ENCODE results near the gene TWF2.

TWF2 gene

DNA sequence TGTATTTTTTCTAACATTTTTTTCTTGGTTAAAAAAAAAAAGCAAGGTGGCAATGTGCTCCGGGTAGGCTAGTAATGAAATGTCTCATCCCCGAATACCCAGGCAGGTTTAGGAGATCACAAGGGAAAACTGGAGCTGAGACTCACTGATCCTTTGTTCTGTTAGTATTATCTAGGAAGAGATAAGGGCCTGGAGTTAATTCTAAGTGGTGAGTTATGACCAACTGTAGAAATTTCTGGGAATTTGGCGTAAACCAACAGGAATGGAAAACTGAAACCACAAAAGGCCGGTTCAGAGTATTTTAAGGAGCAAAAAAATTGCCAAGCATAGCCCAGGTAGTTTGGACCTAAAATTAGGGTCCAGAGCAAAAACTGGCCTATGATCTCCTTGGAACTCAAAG lies 19.0 kb upstream of the TWF2 start:
- no peak for DNase-seq (ENCODE audit: low read depth)

DNA sequence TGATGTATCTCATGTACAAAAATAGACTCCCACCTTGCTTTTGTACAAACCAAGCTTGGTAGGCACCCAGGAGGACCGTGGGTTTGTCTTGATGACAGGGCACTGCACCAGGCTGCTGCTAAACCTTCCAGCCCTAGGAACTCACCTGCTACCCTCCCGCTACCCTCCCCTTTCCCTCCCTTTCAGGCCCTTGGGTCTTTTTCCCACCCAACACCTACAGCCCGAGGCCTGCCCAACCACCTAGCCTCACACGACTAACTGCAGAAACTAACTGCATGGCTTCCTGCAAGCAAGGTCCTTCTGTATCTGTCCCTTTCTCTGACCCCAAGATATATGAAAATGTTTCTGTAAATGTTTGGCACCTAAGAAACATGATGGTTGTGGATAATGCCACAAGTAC lies 17.7 kb upstream of the TWF2 start:
- DNase-seq (ENCODE audit: low read depth) = no peak

DNA sequence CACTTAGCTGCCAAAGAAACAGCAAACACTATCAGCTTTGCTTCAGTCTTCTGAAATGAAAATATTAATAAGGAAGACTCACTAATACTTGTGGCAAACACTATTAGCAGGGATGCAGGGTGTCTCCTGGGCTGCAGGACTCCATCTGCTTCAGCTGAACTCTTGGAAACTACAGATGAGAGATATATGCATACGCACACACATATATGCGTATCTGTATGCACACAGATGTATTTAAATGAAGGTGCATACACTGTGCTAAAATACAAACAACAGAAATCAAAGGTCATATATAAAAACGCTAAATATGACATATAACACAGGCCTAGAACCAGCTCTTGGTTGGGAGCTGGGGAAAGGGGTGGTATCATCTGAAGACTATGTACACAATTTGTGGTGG lies 17.2 kb upstream of the TWF2 start:
- no peak for DNase-seq (ENCODE audit: low read depth)

DNA sequence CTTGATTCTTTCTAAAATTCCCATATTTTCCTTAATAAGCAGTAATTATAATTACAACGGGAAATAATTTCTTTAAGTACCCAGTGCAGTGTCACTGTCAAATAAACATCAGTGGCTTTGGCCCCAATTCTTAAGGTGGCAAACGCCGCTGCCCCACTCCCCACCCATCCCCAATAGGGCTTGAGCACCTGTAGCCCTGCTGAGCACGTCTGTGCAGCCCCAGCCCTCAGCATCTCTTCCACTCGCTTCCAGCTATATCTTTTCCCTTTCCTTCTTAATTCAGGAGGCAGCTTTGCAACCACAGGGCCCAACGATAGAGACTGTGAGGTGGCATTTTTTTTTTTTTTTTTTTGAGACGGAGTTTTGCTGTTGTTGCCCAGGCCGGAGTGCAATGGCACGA lies 15.7 kb upstream of the TWF2 start:
- no peak for DNase-seq (ENCODE audit: low read depth)

DNA sequence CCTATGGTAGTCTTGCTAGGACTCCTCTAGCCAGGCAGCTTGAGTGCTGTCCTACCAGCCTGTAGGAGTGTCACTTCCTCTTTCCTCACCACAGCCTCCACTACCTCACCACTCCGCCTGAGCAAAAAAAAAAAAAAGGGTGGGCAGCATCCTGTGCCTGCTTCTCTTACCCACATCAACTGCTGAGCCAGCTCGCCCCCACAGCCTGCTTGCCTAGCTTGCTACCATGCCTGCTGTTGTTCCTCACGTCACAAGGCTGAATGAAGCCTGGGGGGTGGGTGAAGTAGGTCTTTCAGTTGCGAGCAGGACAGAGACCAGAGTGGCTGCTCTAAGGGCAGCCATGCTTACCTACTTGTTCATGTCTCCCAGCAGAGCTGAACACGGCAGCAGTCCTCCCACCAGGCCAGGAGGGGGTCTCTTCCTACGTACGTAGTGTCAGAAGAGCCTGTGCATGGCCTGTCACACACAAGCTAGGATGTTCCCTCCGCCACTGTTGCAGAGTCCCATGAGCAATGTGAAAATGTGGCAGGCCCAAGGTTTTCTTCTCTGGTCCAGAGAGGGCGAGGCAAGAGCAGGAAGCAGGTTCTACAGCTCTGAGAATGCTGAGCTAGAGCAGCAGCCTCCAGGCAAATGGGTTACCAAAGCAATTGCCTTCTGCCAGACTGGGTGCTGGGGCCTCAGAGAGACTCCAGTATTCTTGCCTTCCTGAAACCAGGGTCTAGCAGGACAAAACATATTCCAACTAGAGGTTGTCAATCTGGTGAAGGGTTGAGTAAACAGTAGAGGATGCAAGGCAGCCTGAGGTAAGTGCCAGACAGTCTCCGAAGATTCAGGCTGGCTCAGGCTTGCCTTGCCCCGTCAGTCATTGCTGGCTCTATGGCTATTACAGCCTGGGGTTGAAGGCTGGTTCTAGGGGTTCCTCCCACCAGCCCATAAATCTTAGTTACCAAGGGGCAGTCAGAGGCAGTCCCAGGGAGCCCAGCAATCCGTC lies 14.7 kb upstream of the TWF2 start:
- DNase-seq (ENCODE audit: low read depth) = peak; percentile 62

DNA sequence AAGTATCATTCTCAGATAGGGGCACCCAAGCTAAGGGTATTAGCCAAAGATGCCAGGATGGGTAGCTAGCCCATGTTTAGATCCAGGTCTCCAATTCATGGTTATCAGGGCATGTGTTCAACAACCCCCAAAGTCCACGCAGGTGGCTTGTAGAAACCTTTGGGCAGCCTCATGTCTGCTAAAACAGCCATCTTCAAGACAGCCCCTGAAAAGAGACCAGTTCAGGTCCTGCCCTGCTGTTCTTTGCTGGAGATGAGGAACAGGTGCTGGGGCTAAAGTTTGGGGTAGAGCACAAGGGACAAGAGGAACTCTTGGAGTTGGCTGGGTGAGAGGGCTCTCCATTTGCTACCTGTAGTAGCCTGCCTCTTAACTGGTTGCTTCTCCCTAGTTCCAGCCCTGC lies 11.2 kb upstream of the TWF2 start:
- no peak for DNase-seq (ENCODE audit: low read depth)

DNA sequence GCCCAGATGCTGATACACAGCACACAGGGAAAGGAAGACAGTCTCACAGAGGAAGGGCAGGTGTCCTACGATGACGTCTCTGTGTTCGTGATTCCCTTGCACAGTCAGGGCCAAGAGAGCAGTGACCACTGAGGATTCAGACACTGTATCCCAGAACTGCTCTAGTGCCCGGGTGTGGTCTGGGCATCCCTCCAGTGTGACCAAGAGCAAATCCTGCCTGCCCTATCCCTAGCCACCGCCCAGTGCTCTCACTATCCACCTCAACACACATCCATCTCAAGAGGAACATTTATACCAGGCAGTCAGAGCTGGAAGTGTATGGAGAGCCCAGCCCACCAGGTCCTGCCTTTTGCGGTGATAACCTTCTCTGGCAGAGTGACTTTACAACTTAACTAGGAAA lies 10.7 kb upstream of the TWF2 start:
- DNase-seq (ENCODE audit: low read depth) = no peak

DNA sequence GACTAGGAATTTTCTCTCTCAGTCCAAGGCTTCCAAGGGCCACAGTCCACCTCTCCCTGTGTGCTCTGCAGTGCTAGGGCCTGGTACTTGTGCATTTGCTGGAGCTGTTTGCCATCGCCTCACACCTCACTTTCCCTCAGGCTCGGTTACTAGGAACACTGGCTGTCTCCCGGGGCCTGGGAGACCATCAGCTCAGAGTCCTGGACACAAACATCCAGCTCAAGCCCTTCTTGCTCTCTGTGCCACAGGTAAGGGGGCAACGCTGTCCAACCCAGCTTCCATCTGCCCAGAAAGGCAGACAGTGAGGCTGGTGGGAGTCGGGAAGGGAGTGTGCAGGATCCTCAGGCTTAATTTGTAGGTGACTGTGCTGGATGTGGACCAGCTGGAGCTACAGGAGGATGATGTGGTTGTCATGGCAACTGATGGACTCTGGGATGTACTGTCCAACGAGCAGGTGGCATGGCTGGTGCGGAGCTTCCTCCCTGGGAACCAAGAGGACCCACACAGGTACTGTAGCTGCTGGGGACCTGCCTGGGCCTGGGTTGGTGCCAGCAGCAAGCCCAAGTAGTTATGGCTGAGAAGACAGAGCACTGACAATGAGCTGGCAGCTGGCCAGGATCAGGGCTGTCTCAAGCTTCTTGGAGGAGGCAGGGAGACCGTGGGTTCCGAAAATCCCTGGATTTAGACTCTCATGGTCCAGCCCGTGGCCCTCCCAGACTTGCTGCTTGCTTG lies 10.0 kb upstream of the TWF2 start:
- DNase-seq (ENCODE audit: low read depth) = no peak

DNA sequence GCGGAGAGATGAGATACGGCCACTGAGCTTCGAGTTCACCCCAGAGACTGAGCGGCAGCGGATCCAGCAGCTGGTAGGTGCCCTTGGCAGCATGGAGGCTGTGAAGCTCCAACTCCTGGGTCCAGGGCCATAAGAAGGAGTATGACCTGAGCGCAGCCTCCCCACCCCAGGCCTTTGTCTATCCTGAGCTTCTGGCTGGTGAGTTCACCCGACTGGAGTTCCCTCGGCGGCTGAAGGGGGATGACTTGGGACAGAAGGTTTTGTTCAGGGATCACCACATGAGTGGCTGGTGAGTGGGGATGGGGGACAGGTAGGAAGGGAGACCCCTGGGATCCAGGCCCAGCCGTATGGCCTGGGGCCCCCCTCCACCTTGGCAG lies 9.2 kb upstream of the TWF2 start:
- no peak for DNase-seq (ENCODE audit: low read depth)

DNA sequence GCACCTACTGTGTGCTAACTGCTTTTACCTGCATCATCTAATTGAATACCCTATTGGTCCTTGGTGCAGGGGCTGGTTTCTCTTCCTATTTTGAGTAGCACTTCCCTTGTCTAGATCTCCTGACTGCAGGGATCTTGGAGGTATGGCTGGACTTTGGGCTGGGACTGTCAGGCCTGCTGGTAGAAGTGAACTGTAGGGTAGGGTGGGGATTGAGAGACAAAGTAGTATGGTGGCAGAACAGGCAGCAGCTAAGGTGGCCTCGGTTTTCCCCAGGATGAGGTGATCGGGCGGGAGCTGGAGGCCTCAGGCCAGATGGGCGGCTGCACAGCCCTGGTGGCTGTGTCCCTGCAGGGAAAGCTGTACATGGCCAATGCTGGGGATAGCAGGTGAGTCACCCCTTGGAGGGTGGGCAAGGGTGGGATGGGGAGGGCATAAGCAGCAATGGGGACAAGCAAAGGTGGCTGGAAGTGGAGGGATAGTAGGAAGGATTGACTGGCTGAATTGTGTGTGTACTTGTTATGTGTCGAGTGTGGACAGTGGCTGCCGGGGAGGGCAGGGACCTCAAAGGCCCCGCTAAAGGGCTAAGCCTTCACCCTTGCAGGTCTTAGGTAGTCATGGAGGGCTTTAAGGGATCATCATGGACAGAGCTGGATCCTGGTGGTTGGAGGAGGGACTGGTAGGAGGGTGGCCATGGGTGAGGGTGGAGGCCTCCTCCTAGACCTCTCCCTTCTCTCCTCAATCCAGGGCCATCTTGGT lies 8.6 kb upstream of the TWF2 start:
- no peak for DNase-seq (ENCODE audit: low read depth)

DNA sequence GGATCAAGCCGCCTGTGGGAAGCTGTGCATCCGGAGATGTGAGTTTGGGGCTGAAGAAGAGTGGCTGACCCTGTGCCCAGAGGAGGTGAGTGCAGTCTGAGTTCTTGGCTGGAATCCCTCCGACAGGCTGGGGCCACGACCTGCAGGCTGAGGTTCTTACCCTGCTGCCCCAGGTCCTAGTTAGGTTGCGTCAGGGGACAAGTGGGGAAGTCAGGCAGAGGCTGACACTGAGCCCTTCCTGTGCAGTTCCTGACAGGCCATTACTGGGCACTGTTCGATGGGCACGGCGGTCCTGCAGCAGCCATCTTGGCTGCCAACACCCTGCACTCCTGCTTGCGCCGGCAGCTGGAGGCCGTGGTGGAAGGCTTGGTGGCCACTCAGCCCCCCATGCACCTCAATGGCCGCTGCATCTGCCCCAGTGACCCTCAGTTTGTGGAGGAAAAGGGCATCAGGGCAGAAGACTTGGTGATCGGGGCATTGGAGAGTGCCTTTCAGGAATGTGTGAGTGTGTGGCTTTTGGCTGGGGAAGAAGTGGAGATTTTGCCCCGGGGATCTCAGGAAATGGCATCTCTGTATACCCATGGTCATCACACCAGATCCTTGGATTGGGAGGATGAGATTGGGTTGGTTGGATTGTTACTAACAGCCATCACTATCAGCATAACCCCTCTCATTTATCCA lies 7.9 kb upstream of the TWF2 start:
- DNase-seq (ENCODE audit: low read depth) = no peak

DNA sequence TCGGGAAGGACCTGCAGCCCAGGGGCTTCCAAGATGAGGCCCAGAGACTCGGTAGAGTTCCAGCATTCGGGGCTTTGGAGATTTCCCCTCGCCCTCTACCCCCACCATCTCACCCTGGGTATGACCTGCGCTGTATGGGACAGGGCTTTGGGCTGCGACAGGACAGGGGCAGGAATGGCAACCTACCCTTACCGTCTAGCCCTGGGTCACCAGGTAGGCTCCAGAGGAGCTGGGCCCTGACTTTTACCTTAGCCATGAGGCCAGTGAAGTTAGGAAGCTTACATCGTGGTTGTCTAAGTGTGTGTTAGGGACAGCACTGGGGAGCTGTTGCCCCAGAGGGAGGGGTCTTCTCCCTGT lies 7.3 kb upstream of the TWF2 start:
- no peak for DNase-seq (ENCODE audit: low read depth)

DNA sequence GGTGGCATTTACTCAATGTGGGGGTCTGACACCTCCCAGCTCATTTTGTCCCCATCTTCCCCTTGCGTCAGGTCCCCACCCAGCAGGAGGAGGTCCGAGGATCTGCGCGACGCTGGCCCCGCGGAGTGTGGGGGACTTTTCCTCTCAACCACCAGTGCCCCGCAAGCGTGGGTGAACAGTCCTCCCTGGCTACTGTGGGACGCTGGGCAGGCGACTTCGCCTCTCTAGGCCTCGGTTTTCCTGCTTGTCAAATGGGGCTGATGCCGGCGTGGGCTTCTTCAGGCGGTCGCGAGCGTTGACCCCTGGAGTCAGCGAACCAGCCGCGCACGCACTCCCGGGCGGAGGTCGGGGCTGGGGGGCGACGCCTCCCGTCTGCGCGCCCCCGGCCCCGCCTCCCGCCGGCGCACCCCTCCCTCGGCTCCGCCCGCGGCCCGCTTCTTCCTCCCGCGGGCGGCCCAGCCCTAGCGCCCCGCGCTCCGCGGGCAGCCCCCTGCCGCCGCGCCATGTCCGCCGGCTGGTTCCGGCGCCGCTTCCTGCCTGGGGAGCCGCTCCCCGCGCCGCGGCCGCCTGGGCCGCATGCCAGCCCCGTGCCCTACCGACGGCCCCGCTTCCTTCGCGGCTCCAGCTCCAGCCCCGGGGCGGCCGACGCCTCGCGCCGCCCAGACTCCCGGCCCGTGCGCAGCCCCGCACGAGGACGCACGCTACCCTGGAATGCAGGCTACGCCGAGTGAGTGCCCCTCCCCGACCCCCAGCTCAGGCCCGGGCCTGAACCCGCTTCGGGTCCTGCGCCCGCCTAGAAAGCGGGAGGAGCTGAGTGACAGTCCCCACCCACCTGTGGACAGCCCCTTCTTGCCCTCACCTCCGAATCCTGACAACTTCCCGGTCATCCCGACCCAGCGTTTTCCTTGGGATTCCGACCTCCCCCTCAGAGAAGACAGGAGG lies 6.6 kb upstream of the TWF2 start, which contains the start of gene PPM1M:
TSS of gene PPM1M (plus strand) at position 438 of the 942 bp plus-strand sequence. CDS start at position 504, 66 bp downstream.
- peak; percentile 44 for DNase-seq (ENCODE audit: low read depth)

DNA sequence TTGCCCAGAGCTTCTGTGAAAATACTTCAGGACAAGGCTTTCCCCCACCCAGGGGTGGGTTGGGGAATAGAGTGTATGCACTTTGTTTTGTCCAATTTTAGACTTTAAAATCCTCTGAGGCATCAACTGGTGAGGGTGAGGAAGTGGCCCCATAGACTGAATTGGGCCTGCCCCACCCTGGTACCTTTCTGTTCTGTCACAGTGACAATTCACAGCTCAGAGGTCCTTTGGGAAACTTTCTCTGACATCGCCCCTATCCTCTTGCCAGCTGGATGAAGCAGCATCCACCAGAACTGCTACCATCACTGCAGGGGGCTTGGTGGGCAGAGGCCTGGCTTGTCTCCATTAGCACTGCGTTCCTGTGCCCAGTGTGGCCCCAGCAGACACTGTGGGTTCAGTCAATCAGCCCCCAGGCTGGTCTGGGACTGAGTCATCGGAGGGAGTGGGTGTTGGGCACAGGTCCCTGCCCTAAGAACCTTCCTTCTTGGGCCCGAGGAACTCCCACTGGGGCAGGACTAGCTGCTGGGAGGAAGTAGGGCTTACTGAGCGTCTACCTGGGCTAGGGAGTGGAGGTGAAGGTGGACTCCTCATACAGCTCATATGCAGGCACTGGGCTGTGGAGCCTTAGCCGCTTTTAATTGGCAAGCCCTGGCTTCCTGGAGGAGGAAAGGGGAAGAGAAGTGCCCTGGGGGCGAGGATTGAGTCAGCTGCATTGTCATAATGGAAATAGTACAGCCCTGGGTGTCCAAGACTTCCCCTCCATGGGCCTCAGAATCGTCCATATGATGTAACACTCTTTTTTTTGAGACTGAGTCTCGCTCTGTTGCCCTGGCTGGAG lies 5.1 kb upstream of the TWF2 start:
- DNase-seq (ENCODE audit: low read depth) = no peak

DNA sequence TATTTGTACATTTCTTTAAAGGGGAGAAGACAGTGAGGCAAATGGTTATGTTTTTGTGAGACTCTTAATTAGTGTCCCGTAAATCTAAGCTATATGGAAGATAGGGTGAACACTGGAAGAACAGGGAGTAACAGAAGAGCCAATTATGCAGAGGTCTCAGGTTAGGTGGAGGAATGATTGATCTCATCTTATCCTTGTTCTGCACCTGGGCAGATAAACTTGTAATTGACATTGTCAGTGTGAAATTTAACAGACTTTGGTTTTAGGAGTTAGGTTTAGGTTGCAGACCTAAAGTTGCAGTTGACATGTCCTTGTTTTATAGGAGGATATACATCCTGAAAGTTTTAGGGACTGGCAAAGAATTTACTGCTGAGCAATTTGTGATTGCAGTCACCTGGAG lies 3.1 kb upstream of the TWF2 start:
- DNase-seq (ENCODE audit: low read depth) = no peak

DNA sequence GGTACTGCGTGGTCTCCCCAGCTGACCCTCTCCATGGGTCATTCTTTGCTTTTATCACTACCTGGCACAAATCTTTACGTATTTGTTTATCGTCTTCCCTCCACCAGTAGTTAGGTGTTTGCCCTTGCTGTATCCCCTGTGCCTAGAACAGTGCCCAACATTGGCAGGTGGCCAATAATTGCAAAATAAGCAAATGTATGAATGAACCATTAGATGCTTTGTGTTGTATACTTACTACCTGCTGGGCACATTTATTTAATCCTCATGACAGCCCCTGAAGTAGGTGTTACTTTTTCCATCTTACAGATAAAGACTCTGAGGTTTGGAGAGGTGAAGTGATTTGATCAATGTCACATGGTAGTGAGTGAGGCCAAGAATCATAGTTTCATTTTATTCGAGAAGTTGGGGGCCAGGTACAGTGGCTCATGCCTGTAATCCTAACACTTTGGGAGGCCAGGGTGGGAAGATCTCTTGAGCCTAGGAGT lies 2.0 kb upstream of the TWF2 start:
- DNase-seq (ENCODE audit: low read depth) = no peak

DNA sequence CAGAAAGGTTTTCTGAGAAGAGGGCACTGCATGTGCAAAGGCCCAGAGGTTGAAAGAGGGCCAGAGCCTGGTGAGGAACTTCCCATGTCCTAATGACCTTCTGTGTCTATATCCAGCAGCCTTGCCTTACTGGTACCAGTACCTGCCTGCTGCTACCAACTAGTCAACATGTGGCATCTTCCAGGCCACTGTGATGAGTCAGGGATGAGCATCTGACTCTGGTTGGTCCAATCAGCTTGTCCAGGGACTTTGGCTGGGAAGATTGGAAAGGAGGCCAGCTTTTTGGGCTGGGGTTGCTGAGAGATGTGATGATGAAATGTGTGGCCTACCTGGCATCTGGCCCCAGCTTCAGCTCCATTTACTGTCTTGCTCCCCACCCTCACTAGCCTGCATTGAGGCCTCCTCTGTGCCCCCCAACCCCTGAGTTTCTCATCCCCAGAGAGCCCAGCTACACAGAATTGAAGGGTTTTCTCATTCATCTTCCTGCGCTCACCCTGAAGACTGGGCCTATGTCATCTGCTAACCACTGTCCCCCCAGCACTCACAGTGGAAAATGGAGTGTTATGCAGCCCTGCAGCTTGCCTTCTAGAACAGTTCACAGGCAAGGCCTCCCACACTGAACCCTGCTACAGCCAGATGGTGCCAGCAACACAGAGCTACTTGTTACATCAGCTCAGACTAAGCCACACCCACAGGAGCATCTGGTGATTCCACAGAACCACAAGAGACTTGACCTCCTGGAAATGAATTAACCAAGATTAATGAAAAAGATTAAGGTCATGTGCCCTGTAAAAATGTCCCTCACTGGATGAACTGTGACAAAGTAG lies 1.3 kb upstream of the TWF2 start:
- DNase-seq (ENCODE audit: low read depth) = no peak

DNA sequence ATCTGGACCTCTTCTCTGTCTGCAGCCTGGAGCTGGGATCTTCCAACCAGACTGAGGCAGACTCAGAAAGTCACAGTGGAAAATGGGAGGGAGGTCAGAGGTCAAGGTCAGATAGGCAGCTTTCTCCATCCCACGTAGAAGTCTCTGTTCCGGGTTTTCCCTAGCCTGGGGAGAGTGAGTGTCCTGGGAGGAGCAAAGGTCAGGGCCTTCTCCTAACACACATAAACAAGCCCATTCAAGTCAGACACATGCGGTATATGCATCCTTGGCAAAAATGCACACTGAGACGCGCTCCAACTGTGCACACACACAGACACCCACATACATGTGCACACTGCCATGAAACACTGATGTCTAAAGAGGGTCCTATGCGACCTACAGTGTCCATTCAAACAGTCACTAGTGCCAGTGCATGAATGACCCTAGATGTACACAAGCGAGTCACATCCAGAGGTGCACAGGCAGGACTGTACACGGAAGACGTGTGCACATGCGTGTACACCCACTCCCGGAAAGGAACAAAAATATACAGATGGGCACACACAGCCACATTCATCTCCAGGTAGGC lies 681 bp downstream of the TWF2 start:
- no peak for DNase-seq (ENCODE audit: low read depth)

All from activated T-cell treated with anti-CD3 and anti-CD28 coated beads for 1 hour (primary cell).